Fibroblast of lung (primary cell): Measurements from ENCODE around the gene ZSCAN18. TPM values are rescaled to one million over a fixed set of nuclear protein-coding genes. Genes with fewer than 3 reads are reported as not detected.

Experiments
- DNase-seq, 2 donors: peaks; one replicate each; pipeline versions ENCODE4 v3.0.0 to v3.0.0-alpha.2; 2010; ENCODE audit warnings: low read depth in 2 of 2
- H2AFZ ChIP-seq: 2 replicates; pipeline ENCODE4 v1.5.1; 2012; ENCODE audit warnings: low read length, control low read depth, inconsistent platforms
- H3K27ac ChIP-seq: 2 replicates; pipeline ENCODE4 v1.5.1; 2011; ENCODE audit warnings: low read length, control low read depth; ENCODE audit not compliant: insufficient read depth
- H3K27me3 ChIP-seq: 2 replicates; pipeline ENCODE4 v1.5.1; 2011; ENCODE audit warnings: mild to moderate bottlenecking, low read length; ENCODE audit not compliant: control insufficient read depth, insufficient read depth
- H3K36me3 ChIP-seq: 2 replicates; pipeline ENCODE4 v1.5.1; 2011; ENCODE audit warnings: low read length; ENCODE audit not compliant: control insufficient read depth, insufficient read depth
- H3K4me1 ChIP-seq: 2 replicates; pipeline ENCODE4 v1.5.1; 2011; ENCODE audit warnings: low read length; ENCODE audit not compliant: control insufficient read depth, insufficient read depth; ENCODE audit errors: extremely low read depth
- H3K4me2 ChIP-seq: 2 replicates; pipeline ENCODE4 v1.5.1; 2011; ENCODE audit warnings: low read length, control low read depth; ENCODE audit not compliant: insufficient read depth; ENCODE audit errors: extremely low read depth
- H3K4me3 ChIP-seq, 4 experiments: fragments of 200-600 bp in 1 of 4; sonication (generic) in 1 of 4; replicated peaks in 1 of 4; 2 replicates each; pipeline ENCODE4 v1.5.1; 2011 to 2016; ENCODE audit warnings: low read length in 4 of 4, low read depth in 3 of 4, mild to moderate bottlenecking in 3 of 4, control low read depth in 2 of 4, inconsistent platforms in 1 of 4, mixed read lengths in 1 of 4; ENCODE audit not compliant: insufficient read depth in 1 of 4; ENCODE audit errors: control extremely low read depth in 1 of 4
- H3K79me2 ChIP-seq: 2 replicates; pipeline ENCODE4 v1.5.1; 2012; ENCODE audit warnings: mild to moderate bottlenecking, low read length, inconsistent platforms; ENCODE audit not compliant: control insufficient read depth, insufficient read depth
- H3K9ac ChIP-seq: 2 replicates; pipeline ENCODE4 v1.5.1; 2011; ENCODE audit warnings: mild to moderate bottlenecking, low read length, control low read depth; ENCODE audit not compliant: insufficient read depth
- H3K9me3 ChIP-seq: 2 replicates; pipeline ENCODE4 v1.5.1; 2012; ENCODE audit warnings: low read depth, low read length; ENCODE audit not compliant: control insufficient read depth, insufficient read depth
- H4K20me1 ChIP-seq: 2 replicates; pipeline ENCODE4 v1.5.1; 2011; ENCODE audit warnings: low read length; ENCODE audit not compliant: control insufficient read depth, insufficient read depth; ENCODE audit errors: extremely low read depth
- EZH2 ChIP-seq: IDR thresholded peaks from 2 replicates; pipeline ENCODE4 v1.5.1; 2012; ENCODE audit warnings: low read length, control low read depth, mild to moderate bottlenecking; ENCODE audit errors: missing control alignments
- polyA plus RNA-seq, 2 donors: library from polyadenylated mRNA; depleted of rRNA in 1 of 2; stranded (reverse) in 1 of 2; unstranded in 1 of 2; fragments of >200 nt; gene quantifications; 2 replicates each; pipeline ENCODE4 v1.2.1, GENCODE V29; 2011 to 2012; ENCODE audit warnings: missing spikeins in 1 of 2
- total RNA-seq: library from RNA; depleted of rRNA; stranded (reverse); fragments of >200 nt; gene quantifications from 2 replicates; pipeline ENCODE4 v1.2.1, GENCODE V29; 2014
- TF ChIP-seq, protein P1 (sequence below), 2 donors: IDR thresholded peaks in 1 of 2; conservative IDR thresholded peaks in 1 of 2; 1 replicate in 1 of 2; 2 replicates in 1 of 2; pipeline ENCODE4 v1.5.1; 2011 to 2012; ENCODE audit warnings: low read length in 2 of 2, control low read depth in 1 of 2, inconsistent platforms in 1 of 2, low read depth in 1 of 2, mild to moderate bottlenecking in 1 of 2

The ZSCAN18 gene
- total and polyA plus RNA-seq, 2 donors (not counting 1 experiment from before 2014, with no cell fraction given): 13.6 to 71.0 TPM

DNA sequence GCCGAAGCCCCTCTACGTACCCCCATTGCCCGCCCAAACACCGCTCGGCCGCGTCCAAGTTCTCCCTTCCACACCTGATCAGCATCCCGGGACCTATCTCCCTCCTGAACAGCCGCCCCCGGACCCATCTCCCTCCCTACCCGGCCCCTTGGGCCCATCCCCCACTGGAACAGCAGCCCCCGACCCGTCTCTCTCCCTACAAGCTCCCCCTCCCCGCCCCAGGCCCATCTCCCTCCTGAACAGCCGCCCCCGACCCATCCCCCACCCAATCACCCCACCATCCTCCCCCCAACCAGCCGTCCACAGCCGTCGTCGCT is 63.6 kb downstream of the ZSCAN18 start:
- no peak overlapping the region for H3K9ac ChIP-seq
- H2AFZ ChIP-seq: no peak overlapping the region
- H3K4me3 ChIP-seq: peak overlapping the region in 2 of 4 experiments; percentile 28 to 46
- H4K20me1 ChIP-seq: no peaks in the 10 kb centered on the region
- no peak for DNase-seq
- no peak overlapping the region for H3K27ac ChIP-seq
- H3K4me1 ChIP-seq: no peaks in the 10 kb centered on the region
- H3K27me3 ChIP-seq: no peaks in the 10 kb centered on the region
- H3K36me3 ChIP-seq: no peaks in the 10 kb centered on the region
- no peaks in the 10 kb centered on the region for H3K9me3 ChIP-seq
- H3K4me2 ChIP-seq: peak overlapping the region; percentile 35
- TF ChIP-seq EZH2: no peak
- TF ChIP-seq, protein P1, sequence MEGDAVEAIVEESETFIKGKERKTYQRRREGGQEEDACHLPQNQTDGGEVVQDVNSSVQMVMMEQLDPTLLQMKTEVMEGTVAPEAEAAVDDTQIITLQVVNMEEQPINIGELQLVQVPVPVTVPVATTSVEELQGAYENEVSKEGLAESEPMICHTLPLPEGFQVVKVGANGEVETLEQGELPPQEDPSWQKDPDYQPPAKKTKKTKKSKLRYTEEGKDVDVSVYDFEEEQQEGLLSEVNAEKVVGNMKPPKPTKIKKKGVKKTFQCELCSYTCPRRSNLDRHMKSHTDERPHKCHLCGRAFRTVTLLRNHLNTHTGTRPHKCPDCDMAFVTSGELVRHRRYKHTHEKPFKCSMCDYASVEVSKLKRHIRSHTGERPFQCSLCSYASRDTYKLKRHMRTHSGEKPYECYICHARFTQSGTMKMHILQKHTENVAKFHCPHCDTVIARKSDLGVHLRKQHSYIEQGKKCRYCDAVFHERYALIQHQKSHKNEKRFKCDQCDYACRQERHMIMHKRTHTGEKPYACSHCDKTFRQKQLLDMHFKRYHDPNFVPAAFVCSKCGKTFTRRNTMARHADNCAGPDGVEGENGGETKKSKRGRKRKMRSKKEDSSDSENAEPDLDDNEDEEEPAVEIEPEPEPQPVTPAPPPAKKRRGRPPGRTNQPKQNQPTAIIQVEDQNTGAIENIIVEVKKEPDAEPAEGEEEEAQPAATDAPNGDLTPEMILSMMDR (conservative IDR thresholded peaks at IDR 0.05 in 1 of 2, IDR thresholded peaks at IDR 0.05 in 1 of 2; ENCODE audit: low read depth in 1 of 2, low read length in 2 of 2): no peak
- no peaks in the 10 kb centered on the region for H3K79me2 ChIP-seq

Other genes starting within 250 kb of the ZSCAN18 start
- gene ZNF587, start 248.4 kb downstream of the ZSCAN18 start, total RNA-seq: 12.1 and 23.6 TPM in 2 replicates
- gene ZNF587, start 248.4 kb downstream of the ZSCAN18 start, polyA plus RNA-seq: 7.4 and 8.8 TPM in 2 replicates
- gene ZNF814, start 209.2 kb downstream of the ZSCAN18 start, total RNA-seq: 3.9 and 6.1 TPM in 2 replicates
- gene ZNF814, start 209.2 kb downstream of the ZSCAN18 start, polyA plus RNA-seq: 5.5 and 7.8 TPM in 2 replicates
- 14.4 and 22.1 TPM in 2 replicates for gene ZNF417, start 181.6 kb downstream of the ZSCAN18 start, total RNA-seq
- 4.6 and 5.9 TPM in 2 replicates for gene ZNF417, start 181.6 kb downstream of the ZSCAN18 start, polyA plus RNA-seq
- 8.2 and 8.4 TPM in 2 replicates for gene ZNF418, start 162.8 kb downstream of the ZSCAN18 start, total RNA-seq
- gene ZNF418, start 162.8 kb downstream of the ZSCAN18 start, polyA plus RNA-seq: 2.2 and 3.3 TPM in 2 replicates
- gene ZNF256, start 150.5 kb downstream of the ZSCAN18 start, total RNA-seq: 5.1 and 6.3 TPM in 2 replicates
- gene ZNF256, start 150.5 kb downstream of the ZSCAN18 start, polyA plus RNA-seq: 3.0 and 3.7 TPM in 2 replicates
- gene C19orf18, start 123.7 kb downstream of the ZSCAN18 start, total RNA-seq: 0.26 and 0.83 TPM in 2 replicates
- 0.09 and 0.17 TPM in 2 replicates for gene C19orf18, start 123.7 kb downstream of the ZSCAN18 start, polyA plus RNA-seq
- gene ZNF606, start 95.4 kb downstream of the ZSCAN18 start, total RNA-seq: 14.9 and 17.5 TPM in 2 replicates
- 3.5 and 4.7 TPM in 2 replicates for gene ZNF606, start 95.4 kb downstream of the ZSCAN18 start, polyA plus RNA-seq
- under 0.01 TPM in 1 of 2 replicates, not detected in the other for gene ZSCAN1, start 64.2 kb downstream of the ZSCAN18 start, total RNA-seq
- gene ZSCAN1, start 64.2 kb downstream of the ZSCAN18 start, polyA plus RNA-seq: not detected in 2 replicates
- gene ZNF135, start 38.9 kb downstream of the ZSCAN18 start, total RNA-seq: 6.2 and 11.2 TPM in 2 replicates
- gene ZNF135, start 38.9 kb downstream of the ZSCAN18 start, polyA plus RNA-seq: 5.6 and 6.6 TPM in 2 replicates
- gene ZNF329, start 52.6 kb upstream of the ZSCAN18 start, total RNA-seq: 17.2 and 21.1 TPM in 2 replicates
- gene ZNF329, start 52.6 kb upstream of the ZSCAN18 start, polyA plus RNA-seq: 6.3 and 6.8 TPM in 2 replicates
- 25.4 and 37.5 TPM in 2 replicates for gene ZNF274, start 84.8 kb upstream of the ZSCAN18 start, total RNA-seq
- gene ZNF274, start 84.8 kb upstream of the ZSCAN18 start, polyA plus RNA-seq: 12.8 and 13.9 TPM in 2 replicates
- 34.4 and 40.8 TPM in 2 replicates for gene ZNF544, start 130.7 kb upstream of the ZSCAN18 start, total RNA-seq
- gene ZNF544, start 130.7 kb upstream of the ZSCAN18 start, polyA plus RNA-seq: 17.6 and 22.0 TPM in 2 replicates
- gene ZNF8, start 180.7 kb upstream of the ZSCAN18 start, total RNA-seq: 4.9 and 5.6 TPM in 2 replicates
- 2.3 and 2.6 TPM in 2 replicates for gene ZNF8, start 180.7 kb upstream of the ZSCAN18 start, polyA plus RNA-seq
- 20.0 and 25.6 TPM in 2 replicates for gene ERVK3-1, start 207.1 kb upstream of the ZSCAN18 start, total RNA-seq
- gene ERVK3-1, start 207.1 kb upstream of the ZSCAN18 start, polyA plus RNA-seq: 36.6 and 44.7 TPM in 2 replicates
- gene ZSCAN22, start 228.8 kb upstream of the ZSCAN18 start, total RNA-seq: 2.3 and 3.0 TPM in 2 replicates
- gene ZSCAN22, start 228.8 kb upstream of the ZSCAN18 start, polyA plus RNA-seq: 2.8 and 3.0 TPM in 2 replicates